ENCODE results near the gene CDADC1.
A peak's percentile ranks its signal among the peaks of the same experiment; 100 is the strongest.

The CDADC1 gene

GRCh38 chr13:49298416-49298815 is 50.7 kb downstream of the CDADC1 start:
- TF ChIP-seq CTCF (IDR thresholded peaks at IDR 0.05; ENCODE audit: low read depth, low read length) (no peak), EZH2phosphoT487 (IDR thresholded peaks at IDR 0.05; ENCODE audit: low read depth) (no peak)
- Histone ChIP-seq H3K36me3 (replicated peaks; ENCODE audit: low read depth, low read length) (no peaks in the 10 kb centered on the region), H3K4me2 (ENCODE audit: low read length) (no peak overlapping the region), H3K4me1 (ENCODE audit: low read length) (peaks cover 21% of the 10 kb centered on the region), H4K20me1 (ENCODE audit: insufficient read depth, low read length) (no peaks in the 10 kb centered on the region), H3K27me3 (ENCODE audit: low read depth, low read length) (no peaks in the 10 kb centered on the region), H3K79me2 (ENCODE audit: low read length) (no peaks in the 10 kb centered on the region), H2AFZ (ENCODE audit: low read depth, low read length) (no peak overlapping the region), H3K27ac (ENCODE audit: low read length) (no peak overlapping the region), H3K9me3 (ENCODE audit: insufficient read depth, low read length) (no peaks in the 10 kb centered on the region), H3K9ac (ENCODE audit: low read length) (no peak overlapping the region), H3K4me3 (ENCODE audit: low read length) (no peak overlapping the region)

- H3K9ac ChIP-seq (ENCODE audit: low read length) = no peak overlapping the region
- no peaks in the 10 kb centered on the region for H3K9me3 ChIP-seq (ENCODE audit: insufficient read depth, low read length)
- no peaks in the 10 kb centered on the region for H4K20me1 ChIP-seq (ENCODE audit: insufficient read depth, low read length)
- H3K4me2 ChIP-seq (ENCODE audit: low read length) = no peak overlapping the region
- H2AFZ ChIP-seq (ENCODE audit: low read depth, low read length) = no peak overlapping the region
- no peaks in the 10 kb centered on the region for H3K36me3 ChIP-seq (replicated peaks; ENCODE audit: low read depth, low read length)
- no peak for TF ChIP-seq EZH2phosphoT487 (IDR thresholded peaks at IDR 0.05; ENCODE audit: low read depth)
- no peak for TF ChIP-seq CTCF (IDR thresholded peaks at IDR 0.05; ENCODE audit: low read depth, low read length)
- no peak overlapping the region for H3K27ac ChIP-seq (ENCODE audit: low read length)
- H3K4me3 ChIP-seq (ENCODE audit: low read length) = no peak overlapping the region
- H3K79me2 ChIP-seq (ENCODE audit: low read length) = no peaks in the 10 kb centered on the region
- H3K4me1 ChIP-seq (ENCODE audit: low read length) = peaks cover 21% of the 10 kb centered on the region
- H3K27me3 ChIP-seq (ENCODE audit: low read depth, low read length) = no peaks in the 10 kb centered on the region
Measured at GRCh38 chr13:49298903-49299605, 51.3 kb downstream of the CDADC1 start.

- H4K20me1 ChIP-seq (ENCODE audit: insufficient read depth, low read length) = no peaks in the 10 kb centered on the region
- H3K79me2 ChIP-seq (ENCODE audit: low read length) = no peaks in the 10 kb centered on the region
- no peak overlapping the region for H3K4me2 ChIP-seq (ENCODE audit: low read length)
- peaks cover 21% of the 10 kb centered on the region for H3K4me1 ChIP-seq (ENCODE audit: low read length)
- no peaks in the 10 kb centered on the region for H3K27me3 ChIP-seq (ENCODE audit: low read depth, low read length)
- no peak overlapping the region for H3K9ac ChIP-seq (ENCODE audit: low read length)
- TF ChIP-seq CTCF (IDR thresholded peaks at IDR 0.05; ENCODE audit: low read depth, low read length) = no peak
- TF ChIP-seq EZH2phosphoT487 (IDR thresholded peaks at IDR 0.05; ENCODE audit: low read depth) = no peak
- no peak overlapping the region for H3K4me3 ChIP-seq (ENCODE audit: low read length)
- H3K9me3 ChIP-seq (ENCODE audit: insufficient read depth, low read length) = no peaks in the 10 kb centered on the region
- H3K36me3 ChIP-seq (replicated peaks; ENCODE audit: low read depth, low read length) = no peaks in the 10 kb centered on the region
- H2AFZ ChIP-seq (ENCODE audit: low read depth, low read length) = no peak overlapping the region
- no peak overlapping the region for H3K27ac ChIP-seq (ENCODE audit: low read length)
Measured at GRCh38 chr13:49300276-49300675, 52.6 kb downstream of the CDADC1 start.

- TF ChIP-seq EZH2phosphoT487 (IDR thresholded peaks at IDR 0.05; ENCODE audit: low read depth) = no peak
- TF ChIP-seq CTCF (IDR thresholded peaks at IDR 0.05; ENCODE audit: low read depth, low read length) = peak; percentile 98
- Histone ChIP-seq H3K4me1 (ENCODE audit: low read length) (peaks cover 26% of the 10 kb centered on the region), H3K27ac (ENCODE audit: low read length) (no peak overlapping the region), H4K20me1 (ENCODE audit: insufficient read depth, low read length) (no peaks in the 10 kb centered on the region), H3K4me2 (ENCODE audit: low read length) (peak overlapping the region; percentile 76), H3K79me2 (ENCODE audit: low read length) (no peaks in the 10 kb centered on the region), H3K36me3 (replicated peaks; ENCODE audit: low read depth, low read length) (no peaks in the 10 kb centered on the region), H3K27me3 (ENCODE audit: low read depth, low read length) (no peaks in the 10 kb centered on the region), H3K9ac (ENCODE audit: low read length) (peak overlapping the region; percentile 63), H3K9me3 (ENCODE audit: insufficient read depth, low read length) (no peaks in the 10 kb centered on the region), H3K4me3 (ENCODE audit: low read length) (peak overlapping the region; percentile 72), H2AFZ (ENCODE audit: low read depth, low read length) (peak overlapping the region; percentile 88)
Measured at GRCh38 chr13:49300739-49301589, 53.2 kb downstream of the CDADC1 start.

Data from OCI-LY3 (cell line).